GM12864 (cell line): ENCODE results near the gene SPART.
"Not testable (repeated sequence)": the region's sequence is repeated elsewhere in the genome, so short reads cannot be mapped to it uniquely, and the experiment has no call there.

ENCODE experiments used
- DNase-seq: peaks from one replicate; pipeline ENCODE4 v3.0.0-alpha.2; 2011; ENCODE audit warnings: low read depth
- H3K4me3 ChIP-seq: 2 replicates; pipeline ENCODE4 v1.5.1; 2011; ENCODE audit warnings: mild to moderate bottlenecking, low read depth, low read length, control low read depth
- TF ChIP-seq, protein P1 (sequence below): IDR thresholded peaks from 2 replicates; pipeline ENCODE4 v1.5.1; 2011; ENCODE audit warnings: low read depth, mild to moderate bottlenecking, moderate library complexity, low read length, control low read depth, inconsistent platforms; ENCODE audit errors: missing control alignments

SPART gene

DNA sequence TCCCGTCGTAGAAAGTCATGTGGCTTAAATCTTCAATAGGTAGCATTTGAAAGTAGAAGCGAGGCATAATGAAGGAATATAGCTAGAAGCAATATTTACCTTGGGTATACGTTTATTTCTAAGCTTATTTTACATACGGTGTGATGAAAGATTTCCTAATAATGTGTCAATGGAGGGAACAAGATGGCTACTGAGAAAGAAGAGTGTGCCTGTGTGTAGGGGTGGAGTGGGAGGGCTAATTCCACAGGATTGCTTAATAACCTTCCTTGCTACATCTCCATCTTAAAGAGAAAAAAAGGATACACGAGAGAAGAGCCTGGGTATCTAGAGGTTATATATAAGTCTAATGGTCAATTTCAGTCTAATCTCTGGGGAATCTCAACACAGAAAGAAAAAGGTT is 2.0 kb downstream of the SPART start:
- TF ChIP-seq, protein P1, sequence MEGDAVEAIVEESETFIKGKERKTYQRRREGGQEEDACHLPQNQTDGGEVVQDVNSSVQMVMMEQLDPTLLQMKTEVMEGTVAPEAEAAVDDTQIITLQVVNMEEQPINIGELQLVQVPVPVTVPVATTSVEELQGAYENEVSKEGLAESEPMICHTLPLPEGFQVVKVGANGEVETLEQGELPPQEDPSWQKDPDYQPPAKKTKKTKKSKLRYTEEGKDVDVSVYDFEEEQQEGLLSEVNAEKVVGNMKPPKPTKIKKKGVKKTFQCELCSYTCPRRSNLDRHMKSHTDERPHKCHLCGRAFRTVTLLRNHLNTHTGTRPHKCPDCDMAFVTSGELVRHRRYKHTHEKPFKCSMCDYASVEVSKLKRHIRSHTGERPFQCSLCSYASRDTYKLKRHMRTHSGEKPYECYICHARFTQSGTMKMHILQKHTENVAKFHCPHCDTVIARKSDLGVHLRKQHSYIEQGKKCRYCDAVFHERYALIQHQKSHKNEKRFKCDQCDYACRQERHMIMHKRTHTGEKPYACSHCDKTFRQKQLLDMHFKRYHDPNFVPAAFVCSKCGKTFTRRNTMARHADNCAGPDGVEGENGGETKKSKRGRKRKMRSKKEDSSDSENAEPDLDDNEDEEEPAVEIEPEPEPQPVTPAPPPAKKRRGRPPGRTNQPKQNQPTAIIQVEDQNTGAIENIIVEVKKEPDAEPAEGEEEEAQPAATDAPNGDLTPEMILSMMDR, result no peak
- no peak for DNase-seq
- H3K4me3 ChIP-seq, result no peak overlapping the region

DNA sequence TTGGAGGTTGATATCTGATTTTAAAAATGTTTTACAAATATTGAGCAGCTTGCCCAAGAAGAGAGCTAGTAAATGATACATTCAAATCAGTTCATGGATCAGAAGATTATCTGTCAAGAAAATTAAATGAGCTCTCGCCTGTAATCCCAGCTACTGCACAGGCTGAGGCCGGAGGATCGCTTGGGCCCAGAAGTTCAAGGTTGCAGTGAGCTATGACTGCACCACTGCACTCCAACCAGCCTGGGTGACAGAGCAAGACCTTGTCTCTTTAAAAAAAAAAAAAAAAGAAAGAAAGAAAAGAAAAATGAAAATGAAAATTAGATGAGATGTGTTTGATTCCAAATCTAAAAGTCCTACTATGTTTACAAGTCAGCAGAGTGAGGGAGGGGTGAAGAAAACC is 2.4 kb downstream of the SPART start:
- no peak for DNase-seq
- no peak overlapping the region for H3K4me3 ChIP-seq
- TF ChIP-seq, protein P1, result no peak

DNA sequence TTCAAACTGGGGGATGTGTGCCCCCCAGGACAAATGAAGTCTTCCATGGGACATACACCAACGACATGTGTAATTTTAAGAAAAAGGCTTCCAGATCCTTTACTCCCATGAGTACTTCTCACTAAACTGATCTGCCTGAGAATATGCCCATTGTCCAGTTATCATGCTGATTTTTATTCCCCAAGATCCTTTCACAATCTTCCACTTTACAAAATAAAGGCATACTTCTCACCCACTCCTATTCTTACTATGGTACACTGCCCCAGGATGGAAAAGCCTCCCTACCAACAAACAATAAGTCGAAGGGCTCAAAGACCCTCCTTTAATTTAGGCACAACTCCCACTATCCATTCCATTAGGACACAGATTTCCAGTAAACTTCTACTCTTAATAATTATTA is 3.5 kb downstream of the SPART start:
- no peak overlapping the region for H3K4me3 ChIP-seq
- DNase-seq, result no peak
- TF ChIP-seq, protein P1, result no peak

DNA sequence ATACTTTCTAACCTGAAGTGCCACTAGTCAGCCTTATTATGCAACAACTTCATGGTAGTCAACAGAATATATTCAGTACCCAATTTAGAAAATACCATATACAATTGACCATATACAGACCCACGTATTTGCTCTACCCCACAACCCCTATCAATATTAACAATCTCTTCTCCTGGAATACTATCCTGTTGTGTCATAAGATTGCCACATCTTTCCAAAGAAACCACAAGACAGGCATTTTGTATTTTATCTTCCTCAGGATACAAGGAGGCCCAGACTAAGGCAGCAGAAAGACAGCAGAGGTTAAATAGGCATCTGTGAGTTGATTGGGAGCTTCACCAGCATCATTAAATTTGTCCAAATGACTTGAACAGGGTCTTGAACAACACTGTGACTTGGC is 4.5 kb downstream of the SPART start:
- TF ChIP-seq, protein P1, result no peak
- DNase-seq, result no peak
- H3K4me3 ChIP-seq, result no peak overlapping the region

DNA sequence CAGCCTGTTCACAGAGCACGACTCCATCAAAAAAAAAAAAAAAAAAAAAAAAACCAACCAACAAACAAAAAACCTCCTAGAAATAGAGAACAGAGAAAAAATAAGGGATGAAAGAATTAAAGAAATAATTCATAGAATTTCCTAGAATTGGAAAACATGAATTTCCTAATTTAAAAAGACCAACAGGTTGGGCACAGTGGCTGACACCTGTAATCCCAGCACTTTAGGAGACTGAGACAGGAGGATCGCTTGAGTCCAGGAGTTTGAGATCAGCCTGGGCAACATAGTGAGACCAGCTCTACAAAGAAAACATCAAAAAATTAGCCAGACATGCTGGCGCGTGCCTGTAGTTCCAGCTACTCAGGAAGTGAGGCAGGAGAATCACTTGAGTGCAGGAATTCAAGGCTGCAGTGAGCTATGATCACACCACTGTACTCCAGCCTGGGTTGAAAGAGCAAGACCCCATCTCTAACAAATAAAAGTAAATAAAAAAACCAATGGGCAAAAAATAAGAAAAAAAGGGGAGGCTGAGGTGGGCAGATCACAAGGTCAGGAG is 6.5 kb downstream of the SPART start:
- no peak overlapping the region for H3K4me3 ChIP-seq
- DNase-seq, result no peak
- TF ChIP-seq, protein P1, result no peak

DNA sequence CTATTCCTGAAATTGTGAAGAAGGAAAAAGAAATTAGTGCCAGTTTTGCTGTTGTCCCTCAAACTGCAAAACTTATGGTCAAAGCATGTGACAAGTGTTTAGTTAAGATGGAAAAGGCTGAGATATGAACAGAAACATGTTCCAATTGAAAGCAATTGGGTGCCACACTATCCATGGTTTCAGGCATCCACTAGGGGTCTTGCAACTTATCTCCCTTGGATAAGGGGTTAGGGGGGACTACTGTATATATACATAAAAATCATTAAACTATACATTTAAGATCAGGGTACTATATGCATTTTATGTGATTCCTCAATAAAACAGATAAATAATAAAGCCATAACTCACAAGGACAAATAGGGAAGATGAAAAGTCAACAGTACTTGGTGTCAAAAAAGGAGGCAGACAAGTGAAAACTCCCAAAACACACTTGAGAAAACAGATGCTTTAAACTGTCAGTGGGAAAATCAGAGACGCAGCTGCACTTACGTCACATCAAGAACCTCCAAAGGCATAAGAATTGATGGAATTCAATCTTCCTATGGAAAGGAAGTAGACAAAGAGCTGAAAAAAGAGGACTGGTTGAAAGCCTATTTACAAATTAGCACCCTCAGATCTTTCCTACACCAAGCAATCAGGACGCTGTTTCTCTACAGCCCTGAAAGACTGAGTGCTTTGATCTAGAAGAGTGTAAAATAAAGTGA is 8.1 kb downstream of the SPART start:
- no peak for DNase-seq
- TF ChIP-seq, protein P1, result no peak
- no peak overlapping the region for H3K4me3 ChIP-seq

DNA sequence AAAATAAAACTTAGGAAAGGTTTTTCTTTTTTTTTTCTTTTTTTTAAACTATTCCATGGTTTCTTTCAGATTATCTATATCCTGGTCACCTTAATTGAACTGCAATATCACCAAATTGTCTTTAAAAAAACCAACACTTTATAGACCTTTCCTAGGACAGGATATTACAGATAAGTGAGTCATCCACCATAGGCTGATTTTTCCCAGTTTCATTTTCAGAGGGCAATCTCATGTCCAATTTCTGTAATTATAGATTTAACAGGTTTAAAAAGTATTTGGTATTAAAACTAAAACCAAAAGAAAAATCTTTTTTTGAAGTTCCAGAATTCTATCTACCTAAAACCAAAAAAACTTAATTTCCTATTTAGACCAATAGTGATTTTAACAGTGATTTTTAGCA is 13.2 kb downstream of the SPART start:
- H3K4me3 ChIP-seq, result no peak overlapping the region
- TF ChIP-seq, protein P1, result no peak
- no peak for DNase-seq

DNA sequence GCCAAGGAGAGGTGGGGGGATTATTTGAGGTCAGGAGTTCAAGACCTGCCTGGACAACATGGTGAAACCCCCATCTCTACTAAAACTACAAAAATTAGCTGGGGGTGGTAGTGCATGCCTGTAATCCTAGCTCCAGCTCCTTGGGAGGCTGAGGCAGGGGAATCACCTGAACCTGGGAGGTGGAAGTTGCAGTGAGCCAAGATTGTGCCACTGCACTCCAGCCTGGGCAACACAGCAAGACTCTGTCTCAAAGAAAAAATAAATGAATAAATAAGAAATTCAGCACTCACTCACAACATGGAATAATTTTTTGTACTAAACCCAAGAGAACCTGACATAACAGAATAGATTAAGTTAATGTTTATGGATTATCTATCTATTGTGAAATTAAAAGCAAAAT is 13.9 kb downstream of the SPART start:
- DNase-seq, H3K4me3 ChIP-seq: not testable (repeated sequence)
